GM12873 (cell line): Measurements from ENCODE around the gene MATR3.

ENCODE experiments used
- CTCF ChIP-seq: IDR thresholded peaks from 2 replicates; pipeline ENCODE4 v1.5.1; 2012; ENCODE audit warnings: low read depth, mild to moderate bottlenecking, moderate library complexity, low read length, control low read depth; ENCODE audit not compliant: insufficient read depth; ENCODE audit errors: missing control alignments

Gene MATR3

GRCh38 chr5:139378941-139379361 lies 85.4 kb downstream of the MATR3 start:
- TF ChIP-seq CTCF, result no peak

- TF ChIP-seq CTCF, result no peak
Measured at GRCh38 chr5:139379626-139380449, 86.3 kb downstream of the MATR3 start.
